ENCODE measurements around the gene PABPN1L. TPM values are rescaled to one million over a fixed set of nuclear protein-coding genes. Genes with fewer than 3 reads are reported as not detected.
A peak's percentile ranks its signal among the peaks of the same experiment; 100 is the strongest.
"Not testable (repeated sequence)": the region's sequence is repeated elsewhere in the genome, so short reads cannot be mapped to it uniquely, and the experiment has no call there.

PABPN1L gene
- total and polyA plus RNA-seq, 2 donors (not counting 1 experiment from before 2014, with no cell fraction given), result 0.21 to 0.84 TPM

GRCh38 chr16:88891083-88891482 is 24.6 kb upstream of the PABPN1L start:
- Histone ChIP-seq H3K4me2 (replicated peaks; ENCODE audit: low read depth, low read length, poor library complexity, severe bottlenecking) (no peak overlapping the region), H2AFZ (ENCODE audit: insufficient read depth, low read depth, low read length, poor library complexity, severe bottlenecking) (no peak overlapping the region), H3K27me3 (replicated peaks in 1 of 4; ENCODE audit: control extremely low read depth in 1 of 4, control insufficient read depth in 3 of 4, insufficient read depth in 4 of 4, low read length in 3 of 4) (no peaks in the 10 kb centered on the region), H3K27ac (ENCODE audit: low read length in 2 of 2) (no peak overlapping the region), H3K79me2 (ENCODE audit: control insufficient read depth, insufficient read depth, low read length) (peaks cover 25% of the 10 kb centered on the region), H3K9ac (ENCODE audit: low read length) (no peak overlapping the region), H4K20me1 (ENCODE audit: control insufficient read depth, insufficient read depth, low read length, poor library complexity, severe bottlenecking) (peaks cover 82% of the 10 kb centered on the region), H3K36me3 (replicated peaks in 1 of 2; ENCODE audit: control extremely low read depth in 1 of 2, control insufficient read depth in 1 of 2, extremely low read depth in 1 of 2, insufficient read depth in 2 of 2, low read length in 1 of 2) (peaks cover 0 to 68% of the 10 kb centered on the region in 2 experiments), H3K4me3 (ENCODE audit: control extremely low read depth in 1 of 5, extremely low read depth in 1 of 5, insufficient read depth in 1 of 5, low read depth in 2 of 5, low read length in 4 of 5) (no peak overlapping the region), H3K4me1 (ENCODE audit: control insufficient read depth in 2 of 2, insufficient read depth in 2 of 2, low read length in 2 of 2) (peaks cover 15 to 17% of the 10 kb centered on the region in 2 donors), H3K9me3 (ENCODE audit: control extremely low read depth in 1 of 3, control insufficient read depth in 2 of 3, insufficient read depth in 1 of 3, low read length in 2 of 3) (no peaks in the 10 kb centered on the region)
- intact Hi-C loops (cut with micrococcal nuclease), result no loop called here
- ATAC-seq (ENCODE audit: low read depth) (no peak), DNase-seq (no peak)
- H3K27ac Mint-ChIP-seq, result no peak overlapping the region
- ChIA-PET POLR2A (no interaction called here), CTCF (interaction anchor here (1.2 kb wide), 1 partner anchor 34 kb away, joined by 4 read pairs; no protein-coding TSS in a partner anchor)
- no peak overlapping the region for H3K4me3 Mint-ChIP-seq
- no peaks in the 10 kb centered on the region for H3K27me3 Mint-ChIP-seq
- no peaks in the 10 kb centered on the region for H3K9me3 Mint-ChIP-seq (ENCODE audit: insufficient read depth)
- no peak for TF ChIP-seq EZH2 (IDR thresholded peaks at IDR 0.05; ENCODE audit: borderline replicate concordance, insufficient read depth, low read depth, low read length, poor library complexity, severe bottlenecking)
- no peak for TF ChIP-seq CTCF (IDR thresholded peaks at IDR 0.05)
- 98% methylated on average over 16 of the region's 16 CpGs for WGBS (ENCODE audit: insufficient coverage)
- H3K4me1 Mint-ChIP-seq, result peaks cover 12% of the 10 kb centered on the region

- H3K27me3 ChIP-seq (replicated peaks in 1 of 4; ENCODE audit: control extremely low read depth in 1 of 4, control insufficient read depth in 3 of 4, insufficient read depth in 4 of 4, low read length in 3 of 4); H3K4me3 ChIP-seq (ENCODE audit: control extremely low read depth in 1 of 5, extremely low read depth in 1 of 5, insufficient read depth in 1 of 5, low read depth in 2 of 5, low read length in 4 of 5); CTCF ChIA-PET; ATAC-seq (ENCODE audit: low read depth); H3K4me3 Mint-ChIP-seq; H3K27me3 Mint-ChIP-seq; H3K9me3 Mint-ChIP-seq (ENCODE audit: insufficient read depth); H3K4me2 ChIP-seq (replicated peaks; ENCODE audit: low read depth, low read length, poor library complexity, severe bottlenecking); H3K9me3 ChIP-seq (ENCODE audit: control extremely low read depth in 1 of 3, control insufficient read depth in 2 of 3, insufficient read depth in 1 of 3, low read length in 2 of 3); H2AFZ ChIP-seq (ENCODE audit: insufficient read depth, low read depth, low read length, poor library complexity, severe bottlenecking); H3K9ac ChIP-seq (ENCODE audit: low read length); DNase-seq; H3K4me1 Mint-ChIP-seq; H3K27ac ChIP-seq (ENCODE audit: low read length in 2 of 2); H3K4me1 ChIP-seq (ENCODE audit: control insufficient read depth in 2 of 2, insufficient read depth in 2 of 2, low read length in 2 of 2); POLR2A ChIA-PET; intact Hi-C loops (cut with micrococcal nuclease): not testable (repeated sequence)
- H3K27ac Mint-ChIP-seq, result peak overlapping the region; percentile 53
- peaks cover 82% of the 10 kb centered on the region for H4K20me1 ChIP-seq (ENCODE audit: control insufficient read depth, insufficient read depth, low read length, poor library complexity, severe bottlenecking)
- 97% methylated on average over 41 of the region's 48 CpGs for WGBS (ENCODE audit: insufficient coverage)
- peaks cover 0 to 74% of the 10 kb centered on the region in 2 experiments for H3K36me3 ChIP-seq (replicated peaks in 1 of 2; ENCODE audit: control extremely low read depth in 1 of 2, control insufficient read depth in 1 of 2, extremely low read depth in 1 of 2, insufficient read depth in 2 of 2, low read length in 1 of 2)
- peaks cover 28% of the 10 kb centered on the region for H3K79me2 ChIP-seq (ENCODE audit: control insufficient read depth, insufficient read depth, low read length)
These were observed 23.4 kb upstream of the PABPN1L start for GRCh38 chr16:88889702-88890352.
